Activated T-helper 1 cell treated with Interleukin-2 at 50 U/mL for 16 hours (primary cell): ENCODE results near the gene GNG12.

Experiments
- DNase-seq: peaks from one replicate; pipeline ENCODE4 v3.0.0-alpha.2; 2020; ENCODE audit warnings: low read depth

Gene GNG12

GRCh38 chr1:67832737-67833601 lies at the start of gene GNG12:
Gene GNG12, minus strand, starts transcription at chr1:67833467. Its CDS starts 125,781 bp downstream, at chr1:67707686.
- DNase-seq, result no peak

GRCh38 chr1:67882196-67882958 lies 49.1 kb upstream of the GNG12 start:
- no peak for DNase-seq

- DNase-seq, result no peak
Observed at GRCh38 chr1:67880056-67880601, 46.9 kb upstream of the GNG12 start.

- no peak for DNase-seq
Observed at GRCh38 chr1:67879485-67879884, 46.2 kb upstream of the GNG12 start.

- DNase-seq, result no peak
Observed at GRCh38 chr1:67874501-67875111, 41.3 kb upstream of the GNG12 start.

- no peak for DNase-seq
Observed at GRCh38 chr1:67869233-67869632, 36.0 kb upstream of the GNG12 start.

GRCh38 chr1:67863637-67864036 lies 30.4 kb upstream of the GNG12 start:
- no peak for DNase-seq

- no peak for DNase-seq
Observed at GRCh38 chr1:67862685-67863084, 29.4 kb upstream of the GNG12 start.

- DNase-seq, result no peak
Observed at GRCh38 chr1:67861856-67862516, 28.7 kb upstream of the GNG12 start.

- DNase-seq, result no peak
Observed at GRCh38 chr1:67860776-67861175, 27.5 kb upstream of the GNG12 start.

- DNase-seq, result no peak
Observed at GRCh38 chr1:67856921-67857320, 23.7 kb upstream of the GNG12 start.

GRCh38 chr1:67855961-67856360 lies 22.7 kb upstream of the GNG12 start:
- DNase-seq, result no peak

GRCh38 chr1:67855444-67855843 lies 22.2 kb upstream of the GNG12 start:
- no peak for DNase-seq

GRCh38 chr1:67853704-67854103 lies 20.4 kb upstream of the GNG12 start:
- DNase-seq, result no peak

GRCh38 chr1:67851800-67852199 lies 18.5 kb upstream of the GNG12 start:
- DNase-seq, result no peak

GRCh38 chr1:67850611-67851075 lies 17.4 kb upstream of the GNG12 start:
- DNase-seq, result no peak

- no peak for DNase-seq
Observed at GRCh38 chr1:67850151-67850551, 16.9 kb upstream of the GNG12 start.

- no peak for DNase-seq
Observed at GRCh38 chr1:67847466-67847865, 14.2 kb upstream of the GNG12 start.

- DNase-seq, result no peak
Observed at GRCh38 chr1:67846538-67846937, 13.3 kb upstream of the GNG12 start.

GRCh38 chr1:67844988-67845387 lies 11.7 kb upstream of the GNG12 start:
- DNase-seq, result no peak

GRCh38 chr1:67843746-67844145 lies 10.5 kb upstream of the GNG12 start:
- no peak for DNase-seq

- DNase-seq, result no peak
Observed at GRCh38 chr1:67843331-67843730, 10.1 kb upstream of the GNG12 start.
